Ovary (tissue), 9 donors: Measurements from ENCODE around the gene RNF224. TPM values are rescaled to one million over a fixed set of nuclear protein-coding genes. Genes with fewer than 3 reads are reported as not detected.

Experiments
- DNase-seq, 5 donors: peaks; one replicate each; pipeline ENCODE4 v3.0.0-alpha.2; 2019 to 2020
- H3K27ac ChIP-seq, 2 donors: fragments of 200-600 bp; one replicate each; pipeline versions ENCODE4 v1.5.1 to v1.8.0; 2019 to 2022
- H3K27me3 ChIP-seq: fragments of 200-600 bp; one replicate; pipeline ENCODE4 v1.8.0; 2022
- H3K36me3 ChIP-seq: fragments of 200-600 bp; sonication (generic); one replicate; pipeline ENCODE4 v1.5.1; 2019
- H3K4me1 ChIP-seq: one replicate; pipeline ENCODE4 v1.8.1; 2013; ENCODE audit warnings: mild to moderate bottlenecking, moderate library complexity; ENCODE audit not compliant: insufficient read depth
- H3K4me3 ChIP-seq: fragments of 200-600 bp; sonication (generic); one replicate; pipeline ENCODE4 v1.5.1; 2017
- H3K9me3 ChIP-seq, 2 donors: fragments of 200-600 bp in 1 of 2; sonication (generic) in 1 of 2; one replicate each; pipeline versions ENCODE4 v1.5.1 to v1.8.1; 2013 to 2019; ENCODE audit warnings: mild to moderate bottlenecking in 1 of 2, moderate library complexity in 1 of 2
- CTCF ChIP-seq, 3 donors: fragments of 450-650 bp in 2 of 3; fragments of 200-600 bp in 1 of 3; IDR thresholded peaks; one replicate each; pipeline versions ENCODE4 v1.5.1 to v1.8.0; 2016 to 2022; ENCODE audit warnings: antibody characterized with exemption in 3 of 3, mild to moderate bottlenecking in 1 of 3
- EP300 ChIP-seq: sonication (generic); formaldehyde crosslinking; IDR thresholded peaks from one replicate; pipeline ENCODE4 v1.6.1; 2017; ENCODE audit warnings: antibody characterized with exemption
- POLR2A ChIP-seq: fragments of 450-650 bp; IDR thresholded peaks from one replicate; pipeline ENCODE4 v1.6.1; 2017; ENCODE audit warnings: antibody characterized with exemption, mild to moderate bottlenecking, moderate library complexity
- WGBS, 3 donors: extraction: QIAGEN DNeasy Blood & Tissue Kit in 1 of 3; methylation state at CpG; one replicate each; pipeline versions ENCODE4 v1.1.5 to v1.1.7; 2013 to 2017; 5-methylcytosine and 5-hydroxymethylcytosine counted together
- intact Hi-C, 4 donors: fragments of 100-400 bp; cut with DNase I; formaldehyde crosslinking; loops; one replicate each; pipeline versions ENCODE4 v1.11.0 to v1.15.1; 2022 to 2023
- polyA plus RNA-seq, 2 donors: library from polyadenylated mRNA; stranded (reverse); fragments of 200-250 nt in 1 of 2; fragments of 350-450 nt in 1 of 2; fragmentation: Illumina TruSeq in 1 of 2; extraction: RNeasy Lipid Tissue Mini Kit (QIAGEN cat#74804) in 1 of 2; gene quantifications; one replicate each; pipeline ENCODE4 v1.2.3, GENCODE V29; 2013 to 2014
- total RNA-seq, 7 donors: library from RNA; depleted of rRNA in 2 of 7; stranded (reverse); fragments of >200 nt in 2 of 7; fragmentation: NEBNext Ultra II Directional in 3 of 7; extraction: Animal tissue kit (Norgen Biotek cat#: 25700) in 3 of 7; gene quantifications; one replicate each; pipeline versions ENCODE4 v1.1.0 to v1.2.4, GENCODE V29; 2016 to 2023
- donor health status: DM: no; HTN: no; CAD: no; lungs with moderate emphysema.
- donor health status: DM: no; HTN: no; CAD: no.
- donor health status: Bipolar disorder and iron deficiency.
- donor health status: DM: yes; HTN: yes; CAD: no.
- donor health status: DM: no; HTN: no; CAD: no.
- donor health status: DM: yes; HTN: yes; CAD: no.

The RNF224 gene
- total and polyA plus RNA-seq, 9 donors = 0.92 TPM; not detected in 8

DNA sequence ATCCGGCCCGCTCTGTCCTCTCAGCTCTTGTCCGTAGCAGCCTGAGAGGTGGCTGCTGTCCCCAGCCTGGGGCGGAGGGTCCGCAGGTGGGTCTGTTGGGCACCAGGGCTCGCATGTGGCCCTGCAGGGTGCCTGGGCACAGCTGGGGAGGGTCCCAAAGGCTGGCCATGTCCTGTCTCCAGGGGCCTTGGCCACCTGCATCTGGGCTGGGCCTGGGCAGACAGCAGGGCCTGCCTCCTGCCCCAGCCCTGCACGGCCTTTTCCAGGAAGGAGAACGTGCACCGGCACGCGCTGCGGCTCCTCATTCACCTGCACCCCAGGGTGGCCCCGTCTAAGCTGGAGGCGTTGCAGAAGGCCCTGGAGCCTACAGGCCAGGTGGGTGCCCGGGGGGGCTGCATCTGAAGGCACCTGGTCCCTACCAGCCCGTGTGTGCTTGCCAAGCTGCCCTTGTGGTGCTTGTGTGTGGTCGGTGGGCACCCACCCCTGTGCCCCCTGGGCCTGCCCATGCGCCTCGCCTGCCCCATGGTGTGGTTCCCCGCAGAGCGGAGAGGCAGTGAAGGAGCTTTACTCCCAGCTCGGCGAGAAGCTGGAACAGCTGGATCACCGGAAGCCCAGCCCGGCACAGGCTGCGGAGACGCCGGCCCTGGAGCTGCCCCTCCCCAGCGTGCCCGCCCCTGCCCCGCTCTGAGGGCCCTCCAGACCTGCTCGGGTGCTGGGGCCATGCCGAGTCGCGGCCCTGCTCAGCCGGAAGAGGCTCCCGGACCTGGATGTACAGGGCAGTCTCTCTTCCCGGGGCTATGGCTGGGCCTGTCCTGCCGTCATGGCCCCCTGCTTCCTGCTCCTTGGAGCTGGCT lies 45.2 kb downstream of the RNF224 start:
- Histone ChIP-seq H3K27me3 (no peaks in the 10 kb centered on the region), H3K9me3 (no peaks in the 10 kb centered on the region), H3K27ac (no peak overlapping the region), H3K4me1 (peaks cover 18% of the 10 kb centered on the region), H3K4me3 (no peak overlapping the region), H3K36me3 (no peaks in the 10 kb centered on the region)
- 92 to 94% (median 93%) methylated on average over 28 to 39 of the region's 39 CpGs for WGBS, 3 donors
- TF ChIP-seq EP300 = no peak
- no peak for TF ChIP-seq POLR2A
- TF ChIP-seq CTCF (IDR thresholded peaks at IDR 0.05) = no peak
- DNase-seq = peak in 1 of 5 donors; percentile 21
- intact Hi-C loops = no loop called here

- H3K27me3 ChIP-seq = no peaks in the 10 kb centered on the region
- TF ChIP-seq CTCF (IDR thresholded peaks at IDR 0.05) (no peak), POLR2A (no peak), EP300 (no peak)
- no peaks in the 10 kb centered on the region for H3K9me3 ChIP-seq
- H3K27ac ChIP-seq = no peak overlapping the region
- no peaks in the 10 kb centered on the region for H3K36me3 ChIP-seq
- 78 to 81% (median 80%) methylated on average over 13 of the region's 13 CpGs for WGBS, 3 donors
- DNase-seq = no peak
- H3K4me1 ChIP-seq = peaks cover 19% of the 10 kb centered on the region
- no peak overlapping the region for H3K4me3 ChIP-seq
- intact Hi-C loops = no loop called here
These were observed 45.8 kb downstream of the RNF224 start for GRCh38 chr9:137273095-137273490.

DNA sequence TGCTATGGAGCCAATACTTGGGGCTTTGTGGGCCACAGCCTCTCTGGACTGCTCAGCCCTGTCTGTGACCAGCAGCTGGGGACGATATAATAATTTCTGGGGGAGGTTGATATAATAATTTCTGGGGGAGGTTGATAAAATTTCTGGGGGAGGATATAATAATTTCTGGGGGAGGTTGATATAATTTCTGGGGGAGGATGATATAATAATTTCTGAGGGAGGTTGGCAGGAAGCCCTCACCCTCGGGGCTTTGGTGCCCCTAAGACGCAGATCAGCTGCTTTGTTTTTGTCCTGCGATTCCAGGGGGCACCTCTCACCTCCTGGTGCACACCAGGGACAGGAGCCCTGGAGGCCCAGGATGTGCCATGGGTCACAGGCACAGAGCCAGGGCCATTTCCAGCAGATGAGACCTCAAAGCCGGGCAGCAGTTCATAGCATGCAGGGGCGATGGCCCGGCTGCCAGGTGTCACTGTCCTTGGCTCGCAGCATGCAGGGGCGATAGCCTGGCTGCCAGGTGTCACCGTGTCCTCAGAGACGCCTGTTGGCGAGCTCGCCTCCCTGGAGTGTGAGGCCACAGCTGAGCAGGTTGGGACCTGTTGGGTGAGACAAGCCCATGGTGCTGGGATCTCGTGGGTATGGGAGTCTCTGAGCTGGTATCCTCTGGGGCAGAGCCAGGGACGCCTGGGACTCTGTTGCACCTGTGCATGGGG lies 46.5 kb downstream of the RNF224 start:
- H3K27me3 ChIP-seq = no peaks in the 10 kb centered on the region
- H3K36me3 ChIP-seq = no peaks in the 10 kb centered on the region
- no peaks in the 10 kb centered on the region for H3K9me3 ChIP-seq
- DNase-seq = peak in 2 of 5 donors; percentile 17 to 35
- intact Hi-C loops = no loop called here
- no peak overlapping the region for H3K27ac ChIP-seq
- no peak for TF ChIP-seq POLR2A
- TF ChIP-seq EP300 = no peak
- no peak for TF ChIP-seq CTCF (IDR thresholded peaks at IDR 0.05)
- no peak overlapping the region for H3K4me3 ChIP-seq
- 71 to 83% (median 73%) methylated on average over 15 of the region's 15 CpGs for WGBS, 3 donors
- H3K4me1 ChIP-seq = peaks cover 19% of the 10 kb centered on the region

- 79 to 91% (median 88%) methylated on average over 10 of the region's 10 CpGs for WGBS, 3 donors
- no peak overlapping the region for H3K27ac ChIP-seq
- no peaks in the 10 kb centered on the region for H3K36me3 ChIP-seq
- peaks cover 12% of the 10 kb centered on the region for H3K4me1 ChIP-seq
- TF ChIP-seq EP300 = no peak
- TF ChIP-seq CTCF (IDR thresholded peaks at IDR 0.05) = no peak
- no peak for TF ChIP-seq POLR2A
- intact Hi-C loops = no loop called here
- peak in 1 of 5 donors; percentile 19 for DNase-seq
- no peaks in the 10 kb centered on the region for H3K9me3 ChIP-seq
- no peak overlapping the region for H3K4me3 ChIP-seq
- H3K27me3 ChIP-seq = no peaks in the 10 kb centered on the region
These were observed 47.9 kb downstream of the RNF224 start for GRCh38 chr9:137275203-137275587.
